ENCODE data around the gene CACNB4. TPM values are rescaled to one million over a fixed set of nuclear protein-coding genes. Genes with fewer than 3 reads are reported as not detected.

The CACNB4 gene
- total RNA-seq, 2 donors from 2014 or later, result 5.6 to 13.8 TPM

GRCh38 chr2:151914989-151915628 lies 183.7 kb downstream of the CACNB4 start:
- TF ChIP-seq CTCF (IDR thresholded peaks at IDR 0.05), result no peak
- no peaks in the 10 kb centered on the region for H3K36me3 ChIP-seq
- H3K4me1 ChIP-seq (ENCODE audit: control insufficient read depth in 1 of 2, low read depth in 2 of 2), result peaks cover 2 to 9% of the 10 kb centered on the region in 2 donors
- H3K4me3 ChIP-seq, result no peak overlapping the region
- H3K27me3 ChIP-seq (replicated peaks; ENCODE audit: insufficient read depth), result no peaks in the 10 kb centered on the region
- ATAC-seq (ENCODE audit: insufficient number of reproducible peaks, low FRiP score, low read depth), result no peak
- DNase-seq (ENCODE audit: low spot score), result no peak
- no peaks in the 10 kb centered on the region for H3K9me3 ChIP-seq
- H3K27ac ChIP-seq, result no peak overlapping the region

GRCh38 chr2:151908204-151908882 lies 190.5 kb downstream of the CACNB4 start:
- ATAC-seq (ENCODE audit: insufficient number of reproducible peaks, low FRiP score, low read depth), result no peak
- H3K27ac ChIP-seq, result peak overlapping the region; percentile 14 to 38
- no peaks in the 10 kb centered on the region for H3K27me3 ChIP-seq (replicated peaks; ENCODE audit: insufficient read depth)

GRCh38 chr2:151907286-151908203 lies 191.3 kb downstream of the CACNB4 start:
- Histone ChIP-seq H3K27ac (peak overlapping the region; percentile 14 to 38), H3K27me3 (replicated peaks; ENCODE audit: insufficient read depth) (no peaks in the 10 kb centered on the region), H3K36me3 (no peaks in the 10 kb centered on the region), H3K4me3 (no peak overlapping the region), H3K9me3 (no peaks in the 10 kb centered on the region), H3K4me1 (ENCODE audit: control insufficient read depth in 1 of 2, low read depth in 2 of 2) (peaks cover 18 to 44% of the 10 kb centered on the region in 2 donors)
- no peak for TF ChIP-seq CTCF (IDR thresholded peaks at IDR 0.05)
- ATAC-seq (ENCODE audit: insufficient number of reproducible peaks, low FRiP score, low read depth) (no peak), DNase-seq (ENCODE audit: low spot score) (no peak)

More at GRCh38 chr2:151908204-151908882, 190.5 kb downstream of the CACNB4 start:
- Histone ChIP-seq H3K4me1 (ENCODE audit: control insufficient read depth in 1 of 2, low read depth in 2 of 2) (peaks cover 18 to 44% of the 10 kb centered on the region in 2 donors), H3K36me3 (no peaks in the 10 kb centered on the region), H3K4me3 (no peak overlapping the region), H3K9me3 (no peaks in the 10 kb centered on the region)
- TF ChIP-seq CTCF (IDR thresholded peaks at IDR 0.05), result no peak
- no peak for DNase-seq (ENCODE audit: low spot score)

- no peak overlapping the region for H3K4me3 ChIP-seq
- no peaks in the 10 kb centered on the region for H3K36me3 ChIP-seq
- H3K27ac ChIP-seq, result peak overlapping the region in 1 of 2 donors; percentile 35
- H3K9me3 ChIP-seq, result no peaks in the 10 kb centered on the region
- H3K27me3 ChIP-seq (replicated peaks; ENCODE audit: insufficient read depth), result no peaks in the 10 kb centered on the region
- ATAC-seq (ENCODE audit: insufficient number of reproducible peaks, low FRiP score, low read depth) (no peak), DNase-seq (ENCODE audit: low spot score) (no peak)
- no peak for TF ChIP-seq CTCF (IDR thresholded peaks at IDR 0.05)
- peaks cover 18 to 44% of the 10 kb centered on the region in 2 donors for H3K4me1 ChIP-seq (ENCODE audit: control insufficient read depth in 1 of 2, low read depth in 2 of 2)
These were observed 192.2 kb downstream of the CACNB4 start for GRCh38 chr2:151906633-151906998.
